Skeletal muscle satellite cell (primary cell): ENCODE measurements around the gene TMEM214.

ENCODE experiments used
- H3K27me3 ChIP-seq: 2 replicates; pipeline ENCODE4 v1.7.0; 2013; ENCODE audit warnings: low read length; ENCODE audit not compliant: control insufficient read depth, insufficient read depth
- H3K36me3 ChIP-seq: 2 replicates; pipeline ENCODE4 v1.7.0; 2013; ENCODE audit warnings: mild to moderate bottlenecking, control low read depth, low read length; ENCODE audit not compliant: insufficient read depth
- H3K4me1 ChIP-seq: 2 replicates; pipeline ENCODE4 v1.7.0; 2013; ENCODE audit warnings: low read length; ENCODE audit not compliant: control insufficient read depth, insufficient read depth
- H3K4me2 ChIP-seq: 2 replicates; pipeline ENCODE4 v1.7.0; 2013; ENCODE audit warnings: mild to moderate bottlenecking, low read length
- H3K4me3 ChIP-seq: 2 replicates; pipeline ENCODE4 v1.7.0; 2013; ENCODE audit warnings: low read length
- H3K9ac ChIP-seq: 2 replicates; pipeline ENCODE4 v1.7.0; 2013; ENCODE audit warnings: mild to moderate bottlenecking, low read depth, low read length, moderate library complexity
- H3K9me3 ChIP-seq: replicated peaks from 2 replicates; pipeline ENCODE4 v1.7.0; 2013; ENCODE audit warnings: mild to moderate bottlenecking, control low read depth, low read length

The TMEM214 gene

DNA sequence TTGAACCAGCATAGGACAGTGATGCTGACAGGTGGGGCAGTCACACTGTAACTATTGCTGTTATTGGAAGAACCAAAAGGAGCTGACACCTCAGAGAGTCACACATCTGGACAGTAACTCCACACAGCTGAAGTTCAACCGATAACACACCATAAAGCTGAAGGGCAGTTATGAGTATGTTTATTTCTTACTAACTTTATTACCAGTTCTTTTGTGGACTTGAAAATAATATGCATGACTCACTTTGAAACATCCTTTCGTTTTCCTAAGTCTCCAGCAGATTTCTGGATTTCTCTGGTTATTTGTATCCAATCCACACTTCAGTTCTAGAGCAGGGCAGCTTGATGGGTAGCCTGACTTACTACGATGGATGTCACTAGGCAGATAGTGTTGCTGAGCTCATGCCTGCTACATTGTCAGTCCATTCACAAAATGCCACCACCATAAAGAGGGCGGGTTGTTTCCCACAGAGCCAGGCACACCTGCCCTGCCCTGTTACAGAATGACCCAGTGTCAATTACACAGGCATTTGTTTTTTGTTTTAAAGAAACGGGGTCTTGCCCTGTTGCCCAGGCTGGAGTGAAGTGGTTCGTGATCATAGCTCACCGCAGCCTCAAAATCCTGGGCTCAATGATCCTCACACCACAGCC lies 10.3 kb downstream of the TMEM214 start:
- Histone ChIP-seq H3K4me1 (peaks cover 10% of the 10 kb centered on the region), H3K4me3 (no peak overlapping the region), H3K27me3 (no peaks in the 10 kb centered on the region), H3K9me3 (no peaks in the 10 kb centered on the region), H3K4me2 (no peak overlapping the region), H3K36me3 (peaks cover 48% of the 10 kb centered on the region), H3K9ac (no peak overlapping the region)

DNA sequence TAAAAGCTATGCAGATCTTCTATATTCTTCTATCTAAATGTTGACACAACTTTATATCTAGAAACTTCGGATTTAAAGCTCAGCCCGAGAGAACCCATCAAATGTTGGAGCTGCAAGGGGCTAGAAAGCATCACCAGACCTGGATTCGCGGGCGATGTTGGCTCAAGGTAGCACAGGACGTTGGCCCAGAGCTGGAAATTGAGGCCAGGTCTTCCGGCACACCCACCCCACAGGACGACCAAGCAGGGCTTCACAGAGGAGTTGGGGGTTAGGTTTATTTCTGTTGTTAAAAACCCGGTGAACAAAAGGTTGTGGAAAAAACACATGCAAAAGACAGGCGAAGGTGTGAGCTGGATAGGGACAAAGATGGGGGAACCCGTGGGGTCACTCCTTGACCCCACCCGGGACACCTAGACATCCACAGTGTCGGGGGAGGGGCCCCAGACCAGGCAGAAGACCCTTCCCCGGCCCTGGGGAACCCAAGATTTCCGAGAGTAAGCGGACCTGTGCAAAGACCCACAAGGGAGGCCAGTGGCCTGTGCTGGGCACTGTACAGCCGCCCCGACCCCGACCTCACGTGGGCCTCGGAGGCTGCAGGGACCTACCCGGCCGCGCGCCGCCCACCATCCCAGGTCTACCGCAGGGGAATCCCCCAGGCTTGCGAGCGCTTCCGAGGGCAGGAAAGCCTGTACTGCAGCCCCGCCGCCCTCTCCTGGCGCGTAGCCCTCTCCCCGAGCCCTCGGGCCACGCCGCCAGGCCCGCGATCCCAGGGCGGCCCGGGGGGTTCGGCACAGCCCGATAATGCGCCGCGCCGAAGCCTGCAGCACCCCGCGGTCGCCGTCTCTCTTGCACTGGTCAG lies 16.9 kb downstream of the TMEM214 start:
- peaks cover 6% of the 10 kb centered on the region for H3K36me3 ChIP-seq
- peak overlapping the region; percentile 93 for H3K4me3 ChIP-seq
- peaks cover 9% of the 10 kb centered on the region for H3K4me1 ChIP-seq
- peak overlapping the region; percentile 79 for H3K9ac ChIP-seq
- H3K27me3 ChIP-seq: no peaks in the 10 kb centered on the region
- H3K9me3 ChIP-seq: no peaks in the 10 kb centered on the region
- H3K4me2 ChIP-seq: peak overlapping the region; percentile 99

GRCh38 chr2:27050281-27050995 lies 17.7 kb downstream of the TMEM214 start:
- Histone ChIP-seq H3K36me3 (peaks cover 6% of the 10 kb centered on the region), H3K4me2 (peak overlapping the region; percentile 99), H3K9ac (peak overlapping the region; percentile 79), H3K4me3 (peak overlapping the region; percentile 93), H3K9me3 (no peaks in the 10 kb centered on the region), H3K27me3 (no peaks in the 10 kb centered on the region), H3K4me1 (peaks cover 9% of the 10 kb centered on the region)

DNA sequence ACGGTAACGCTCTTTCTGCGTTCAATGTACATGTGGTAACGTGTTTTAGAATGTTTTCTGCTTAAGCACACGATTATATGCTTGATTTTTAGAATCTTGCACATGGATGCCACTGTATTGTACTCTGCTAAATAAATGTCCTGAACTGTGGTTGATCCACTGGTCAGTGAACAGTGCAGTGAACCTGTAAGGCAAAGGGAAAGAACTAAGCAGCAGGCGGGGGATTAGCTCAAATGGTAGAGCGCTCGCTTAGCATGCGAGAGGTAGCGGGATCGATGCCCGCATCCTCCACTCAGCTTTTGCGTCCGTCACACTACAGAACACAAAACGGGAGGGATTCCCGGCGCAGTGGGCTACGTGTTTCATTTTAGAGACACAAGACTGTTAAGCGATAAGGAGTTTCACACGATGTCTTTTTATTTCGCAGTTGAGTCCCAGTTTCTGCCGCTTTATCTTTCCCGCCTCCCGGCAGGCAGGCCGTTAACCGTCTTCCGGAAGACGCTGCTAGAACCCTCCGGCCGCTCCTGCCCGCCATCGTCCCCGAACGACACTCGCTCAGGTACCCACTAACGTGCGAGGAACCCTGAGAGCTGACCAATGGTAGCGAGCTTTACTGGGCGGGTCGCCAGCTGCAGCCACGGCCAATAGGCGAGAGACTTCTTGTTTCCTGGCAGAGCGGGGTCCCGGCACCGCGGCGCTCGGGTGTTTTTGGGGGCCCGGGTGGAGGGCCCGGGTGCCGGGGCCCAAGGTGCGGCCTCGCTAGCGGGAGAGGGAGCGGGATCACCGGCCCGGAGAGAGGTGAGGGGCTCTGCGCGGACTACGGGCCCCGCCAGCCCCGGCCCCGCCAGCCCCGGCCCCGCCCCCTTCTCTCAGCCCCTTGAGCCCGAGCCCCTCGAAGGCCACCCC lies 18.5 kb downstream of the TMEM214 start, which contains the start of gene AGBL5:
AGBL5 (plus strand) TSS at position 673 of the 906 bp plus-strand sequence. CDS start 1,291 bp downstream, outside the sequence.
- H3K36me3 ChIP-seq: peaks cover 11% of the 10 kb centered on the region

GRCh38 chr2:27051902-27052645 lies 19.3 kb downstream of the TMEM214 start:
- no peaks in the 10 kb centered on the region for H3K9me3 ChIP-seq
- H3K9ac ChIP-seq: peak overlapping the region; percentile 81
- H3K27me3 ChIP-seq: no peaks in the 10 kb centered on the region
- H3K36me3 ChIP-seq: peaks cover 11% of the 10 kb centered on the region
- H3K4me2 ChIP-seq: peak overlapping the region; percentile 99
- peak overlapping the region; percentile 89 for H3K4me3 ChIP-seq
- H3K4me1 ChIP-seq: peaks cover 9% of the 10 kb centered on the region

More for the DNA sequence above, 18.5 kb downstream of the TMEM214 start, which contains the start of gene AGBL5:
- H3K9me3 ChIP-seq: no peaks in the 10 kb centered on the region
- H3K4me2 ChIP-seq: peak within 1 kb of the TSS; percentile 99
- peak within 1 kb of the TSS; percentile 81 for H3K9ac ChIP-seq
- H3K4me3 ChIP-seq: peak within 1 kb of the TSS; percentile 93
- no peaks in the 10 kb centered on the region for H3K27me3 ChIP-seq
- H3K4me1 ChIP-seq: peaks cover 9% of the 10 kb centered on the region

- H3K4me2 ChIP-seq: no peak overlapping the region
- no peak overlapping the region for H3K4me3 ChIP-seq
Measured at GRCh38 chr2:27053321-27053720, 20.6 kb downstream of the TMEM214 start.

GRCh38 chr2:27053776-27054175 lies 21.0 kb downstream of the TMEM214 start:
- Histone ChIP-seq H3K4me1 (peaks cover 9% of the 10 kb centered on the region), H3K9ac (no peak overlapping the region), H3K36me3 (peaks cover 11% of the 10 kb centered on the region), H3K9me3 (no peaks in the 10 kb centered on the region), H3K4me2 (no peak overlapping the region), H3K4me3 (no peak overlapping the region), H3K27me3 (no peaks in the 10 kb centered on the region)

More at GRCh38 chr2:27053321-27053720, 20.6 kb downstream of the TMEM214 start:
- Histone ChIP-seq H3K27me3 (no peaks in the 10 kb centered on the region), H3K4me1 (peaks cover 9% of the 10 kb centered on the region), H3K9me3 (no peaks in the 10 kb centered on the region), H3K9ac (no peak overlapping the region), H3K36me3 (peaks cover 11% of the 10 kb centered on the region)

- Histone ChIP-seq H3K9me3 (no peaks in the 10 kb centered on the region), H3K9ac (no peak overlapping the region), H3K4me3 (no peak overlapping the region), H3K4me1 (peaks cover 4% of the 10 kb centered on the region), H3K27me3 (no peaks in the 10 kb centered on the region), H3K4me2 (no peak overlapping the region), H3K36me3 (peaks cover 15% of the 10 kb centered on the region)
Measured at GRCh38 chr2:27054721-27055120, 22.0 kb downstream of the TMEM214 start.

GRCh38 chr2:27057184-27057583 lies 24.4 kb downstream of the TMEM214 start:
- H3K27me3 ChIP-seq: no peaks in the 10 kb centered on the region
- no peak overlapping the region for H3K4me2 ChIP-seq
- H3K36me3 ChIP-seq: peaks cover 20% of the 10 kb centered on the region
- no peaks in the 10 kb centered on the region for H3K9me3 ChIP-seq
- no peak overlapping the region for H3K4me3 ChIP-seq
- H3K9ac ChIP-seq: no peak overlapping the region
- H3K4me1 ChIP-seq: no peaks in the 10 kb centered on the region

- Histone ChIP-seq H3K4me1 (no peaks in the 10 kb centered on the region), H3K27me3 (no peaks in the 10 kb centered on the region), H3K9ac (no peak overlapping the region), H3K4me3 (no peak overlapping the region), H3K36me3 (peaks cover 20% of the 10 kb centered on the region), H3K4me2 (no peak overlapping the region), H3K9me3 (no peaks in the 10 kb centered on the region)
Measured at GRCh38 chr2:27058210-27058609, 25.4 kb downstream of the TMEM214 start.
